ENCODE data around the gene SLC9A5.

The SLC9A5 gene

DNA sequence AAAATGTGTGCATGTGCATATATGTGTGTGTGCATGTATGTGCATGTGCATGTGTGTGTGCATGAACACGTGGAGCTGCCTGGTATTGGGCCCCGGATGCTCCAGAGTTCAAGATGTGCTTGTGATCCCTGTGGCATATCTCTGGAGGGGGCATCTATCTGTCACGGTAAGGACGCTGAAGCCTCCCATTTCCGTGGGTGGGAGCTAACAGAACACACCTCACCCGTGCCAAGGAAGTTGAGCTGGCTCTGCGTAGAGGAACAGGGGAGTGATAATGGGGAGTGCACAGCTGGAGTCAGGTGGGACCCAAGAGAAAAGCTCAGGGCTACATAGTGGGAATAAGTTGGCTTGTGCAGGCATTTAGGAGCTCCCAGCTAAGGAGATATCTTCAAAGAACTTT lies 37.1 kb upstream of the SLC9A5 start:
- no peak for TF ChIP-seq FOXM1 (IDR thresholded peaks at IDR 0.05; ENCODE audit: borderline replicate concordance, low read depth)
- no peak for TF ChIP-seq ZBTB7A (IDR thresholded peaks at IDR 0.05; ENCODE audit: low read depth)
- TF ChIP-seq, protein P1, sequence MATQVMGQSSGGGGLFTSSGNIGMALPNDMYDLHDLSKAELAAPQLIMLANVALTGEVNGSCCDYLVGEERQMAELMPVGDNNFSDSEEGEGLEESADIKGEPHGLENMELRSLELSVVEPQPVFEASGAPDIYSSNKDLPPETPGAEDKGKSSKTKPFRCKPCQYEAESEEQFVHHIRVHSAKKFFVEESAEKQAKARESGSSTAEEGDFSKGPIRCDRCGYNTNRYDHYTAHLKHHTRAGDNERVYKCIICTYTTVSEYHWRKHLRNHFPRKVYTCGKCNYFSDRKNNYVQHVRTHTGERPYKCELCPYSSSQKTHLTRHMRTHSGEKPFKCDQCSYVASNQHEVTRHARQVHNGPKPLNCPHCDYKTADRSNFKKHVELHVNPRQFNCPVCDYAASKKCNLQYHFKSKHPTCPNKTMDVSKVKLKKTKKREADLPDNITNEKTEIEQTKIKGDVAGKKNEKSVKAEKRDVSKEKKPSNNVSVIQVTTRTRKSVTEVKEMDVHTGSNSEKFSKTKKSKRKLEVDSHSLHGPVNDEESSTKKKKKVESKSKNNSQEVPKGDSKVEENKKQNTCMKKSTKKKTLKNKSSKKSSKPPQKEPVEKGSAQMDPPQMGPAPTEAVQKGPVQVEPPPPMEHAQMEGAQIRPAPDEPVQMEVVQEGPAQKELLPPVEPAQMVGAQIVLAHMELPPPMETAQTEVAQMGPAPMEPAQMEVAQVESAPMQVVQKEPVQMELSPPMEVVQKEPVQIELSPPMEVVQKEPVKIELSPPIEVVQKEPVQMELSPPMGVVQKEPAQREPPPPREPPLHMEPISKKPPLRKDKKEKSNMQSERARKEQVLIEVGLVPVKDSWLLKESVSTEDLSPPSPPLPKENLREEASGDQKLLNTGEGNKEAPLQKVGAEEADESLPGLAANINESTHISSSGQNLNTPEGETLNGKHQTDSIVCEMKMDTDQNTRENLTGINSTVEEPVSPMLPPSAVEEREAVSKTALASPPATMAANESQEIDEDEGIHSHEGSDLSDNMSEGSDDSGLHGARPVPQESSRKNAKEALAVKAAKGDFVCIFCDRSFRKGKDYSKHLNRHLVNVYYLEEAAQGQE (IDR thresholded peaks at IDR 0.05; ENCODE audit: low read depth): no peak
- TF ChIP-seq YY1 (IDR thresholded peaks at IDR 0.05; ENCODE audit: low read depth): no peak
- no peak for TF ChIP-seq NFIC (IDR thresholded peaks at IDR 0.05)
- no peak for TF ChIP-seq RAD21 (IDR thresholded peaks at IDR 0.05; ENCODE audit: low read depth)
- TF ChIP-seq, protein P2, sequence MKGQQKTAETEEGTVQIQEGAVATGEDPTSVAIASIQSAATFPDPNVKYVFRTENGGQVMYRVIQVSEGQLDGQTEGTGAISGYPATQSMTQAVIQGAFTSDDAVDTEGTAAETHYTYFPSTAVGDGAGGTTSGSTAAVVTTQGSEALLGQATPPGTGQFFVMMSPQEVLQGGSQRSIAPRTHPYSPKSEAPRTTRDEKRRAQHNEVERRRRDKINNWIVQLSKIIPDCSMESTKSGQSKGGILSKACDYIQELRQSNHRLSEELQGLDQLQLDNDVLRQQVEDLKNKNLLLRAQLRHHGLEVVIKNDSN (IDR thresholded peaks at IDR 0.05): no peak
- TF ChIP-seq TEAD4 (IDR thresholded peaks at IDR 0.05): no peak
- TF ChIP-seq TCF12 (IDR thresholded peaks at IDR 0.05; ENCODE audit: low read depth): no peak
- no peak for TF ChIP-seq TAF1 (IDR thresholded peaks at IDR 0.05; ENCODE audit: low read depth)
- no peak for TF ChIP-seq EGR1 (IDR thresholded peaks at IDR 0.05)
- no peak for TF ChIP-seq CREB1 (IDR thresholded peaks at IDR 0.05; ENCODE audit: low read depth)
- TF ChIP-seq EP300 (IDR thresholded peaks at IDR 0.05; ENCODE audit: borderline replicate concordance): no peak
- no peak for TF ChIP-seq CEBPB (IDR thresholded peaks at IDR 0.05)
- TF ChIP-seq, protein P3, sequence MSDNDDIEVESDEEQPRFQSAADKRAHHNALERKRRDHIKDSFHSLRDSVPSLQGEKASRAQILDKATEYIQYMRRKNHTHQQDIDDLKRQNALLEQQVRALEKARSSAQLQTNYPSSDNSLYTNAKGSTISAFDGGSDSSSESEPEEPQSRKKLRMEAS (IDR thresholded peaks at IDR 0.05): no peak

DNA sequence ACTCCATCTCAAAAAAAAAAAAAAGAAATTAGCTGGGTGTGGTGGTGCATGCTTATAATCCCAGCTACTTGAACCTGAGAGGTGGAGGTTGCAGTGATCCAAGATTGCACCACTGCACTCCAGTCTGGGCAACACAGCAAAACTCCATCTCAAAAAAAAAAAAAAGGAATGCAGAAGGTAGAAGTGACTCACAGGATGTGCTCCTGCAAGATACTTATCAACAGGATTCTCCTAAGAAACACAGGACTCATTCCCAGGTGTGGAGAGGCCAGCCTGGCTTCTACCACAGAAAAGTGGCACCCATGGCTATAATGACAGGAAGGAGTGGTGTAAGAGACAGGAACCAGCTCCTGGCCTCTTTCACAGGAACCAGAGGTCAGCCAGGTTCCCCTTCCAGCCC lies 36.0 kb upstream of the SLC9A5 start:
- TF ChIP-seq EP300 (IDR thresholded peaks at IDR 0.05; ENCODE audit: borderline replicate concordance) (no peak), TAF1 (IDR thresholded peaks at IDR 0.05; ENCODE audit: low read depth) (no peak), YY1 (IDR thresholded peaks at IDR 0.05; ENCODE audit: low read depth) (no peak), TEAD4 (IDR thresholded peaks at IDR 0.05) (no peak), FOXM1 (IDR thresholded peaks at IDR 0.05; ENCODE audit: borderline replicate concordance, low read depth) (no peak), CREB1 (IDR thresholded peaks at IDR 0.05; ENCODE audit: low read depth) (no peak), ZBTB7A (IDR thresholded peaks at IDR 0.05; ENCODE audit: low read depth) (no peak), CEBPB (IDR thresholded peaks at IDR 0.05) (no peak), EGR1 (IDR thresholded peaks at IDR 0.05) (no peak), NFIC (IDR thresholded peaks at IDR 0.05) (no peak), RAD21 (IDR thresholded peaks at IDR 0.05; ENCODE audit: low read depth) (no peak), TCF12 (IDR thresholded peaks at IDR 0.05; ENCODE audit: low read depth) (no peak)
- TF ChIP-seq, protein P3 (IDR thresholded peaks at IDR 0.05): no peak
- TF ChIP-seq, protein P1 (IDR thresholded peaks at IDR 0.05; ENCODE audit: low read depth): no peak
- TF ChIP-seq, protein P2 (IDR thresholded peaks at IDR 0.05): no peak

DNA sequence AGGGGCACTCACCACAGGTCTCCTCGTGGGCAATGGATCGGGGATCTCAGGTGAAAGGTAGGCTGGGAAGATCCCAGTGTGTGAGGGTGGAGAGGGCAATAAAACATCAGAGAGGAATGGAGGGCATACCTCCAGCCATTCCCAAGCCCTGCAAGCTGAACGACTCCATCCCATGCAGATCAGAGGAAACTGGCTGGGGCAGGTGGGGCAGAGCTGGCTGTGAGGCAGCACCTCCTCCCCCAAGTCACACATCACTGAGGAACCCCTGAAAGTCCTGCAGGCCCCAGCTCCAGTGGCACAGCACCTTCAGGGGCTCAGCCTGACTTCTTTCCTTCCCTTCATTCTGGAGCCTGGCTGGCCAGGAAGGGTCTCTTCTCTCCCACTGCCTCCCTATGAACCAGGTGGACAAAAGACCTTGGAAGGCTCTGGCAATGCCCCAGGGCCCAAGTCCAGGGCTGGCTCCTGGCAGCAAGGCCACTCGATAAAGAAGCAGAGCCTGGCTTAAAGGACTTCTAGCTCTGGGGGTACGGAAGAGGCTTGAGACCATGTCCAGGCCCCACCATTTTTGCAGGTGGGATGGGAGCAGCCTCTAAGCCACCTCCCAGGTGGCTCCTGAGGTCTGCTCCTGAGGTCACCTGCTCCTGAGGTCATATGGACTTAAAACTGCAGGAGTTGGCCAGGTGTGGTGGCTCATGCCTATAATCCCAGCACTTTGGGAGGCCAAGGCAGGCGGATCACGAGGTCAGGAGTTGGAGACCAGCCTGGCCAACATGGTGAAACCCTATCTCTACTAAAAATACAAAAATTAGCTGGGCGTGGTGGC lies 35.4 kb upstream of the SLC9A5 start:
- TF ChIP-seq RAD21 (IDR thresholded peaks at IDR 0.05; ENCODE audit: low read depth) (no peak), EGR1 (IDR thresholded peaks at IDR 0.05) (no peak), NFIC (IDR thresholded peaks at IDR 0.05) (no peak), ZBTB7A (IDR thresholded peaks at IDR 0.05; ENCODE audit: low read depth) (no peak), TAF1 (IDR thresholded peaks at IDR 0.05; ENCODE audit: low read depth) (no peak), TCF12 (IDR thresholded peaks at IDR 0.05; ENCODE audit: low read depth) (no peak), EP300 (IDR thresholded peaks at IDR 0.05; ENCODE audit: borderline replicate concordance) (no peak), CREB1 (IDR thresholded peaks at IDR 0.05; ENCODE audit: low read depth) (no peak), CEBPB (IDR thresholded peaks at IDR 0.05) (no peak)
- TF ChIP-seq, protein P2 (IDR thresholded peaks at IDR 0.05): no peak
- TF ChIP-seq, protein P3 (IDR thresholded peaks at IDR 0.05): no peak
- TF ChIP-seq, protein P1 (IDR thresholded peaks at IDR 0.05; ENCODE audit: low read depth): no peak
